CD4-positive, alpha-beta T cell treated with Interleukin-17A for 1 hour (primary cell): Measurements from ENCODE around the gene FOXD2.

ENCODE experiments used
- DNase-seq: peaks from one replicate; pipeline ENCODE4 v3.0.0-alpha.2; 2020

The FOXD2 gene

DNA sequence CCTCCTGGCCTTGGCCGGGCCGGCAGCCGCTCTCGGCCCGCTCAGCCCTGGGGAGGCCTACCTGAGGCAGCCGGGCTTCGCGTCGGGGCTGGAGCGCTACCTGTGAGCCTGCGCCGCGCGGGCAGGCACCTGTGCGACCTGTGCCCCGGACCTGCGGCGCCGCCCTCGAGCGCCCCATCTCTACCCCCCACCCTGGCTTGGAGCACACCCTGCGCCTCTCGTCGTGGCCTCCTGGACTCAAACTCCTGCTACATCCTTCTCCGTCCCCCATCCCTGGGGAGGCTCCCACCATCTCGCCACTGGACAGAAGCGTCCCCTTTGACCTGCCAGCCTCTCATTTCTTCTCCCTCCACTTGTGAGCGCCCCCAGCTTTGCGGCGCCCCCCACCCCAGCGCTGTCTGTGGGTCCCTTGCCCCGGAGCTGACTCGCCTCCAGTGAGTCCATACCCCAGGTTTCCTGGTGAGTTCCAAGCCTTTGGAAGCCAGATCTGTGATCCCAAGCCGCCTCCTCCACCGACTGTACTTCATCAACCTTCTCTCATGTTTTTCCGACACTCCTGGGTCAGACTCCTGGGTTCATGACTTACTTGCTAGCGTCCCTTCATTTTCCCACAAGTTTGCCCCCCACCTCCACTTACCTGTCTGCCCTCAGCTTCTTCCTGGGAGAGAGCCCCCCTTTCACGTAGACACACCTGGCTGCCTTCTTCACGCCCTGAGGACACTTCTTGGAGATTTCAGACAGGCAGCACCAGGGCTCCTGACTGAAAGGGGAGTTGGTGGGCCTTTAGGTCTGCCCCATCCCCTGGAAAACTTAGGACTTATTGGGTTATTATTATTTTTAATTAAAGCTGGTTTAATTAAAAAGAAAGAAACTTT lies 20.4 kb upstream of the FOXD2 start:
- DNase-seq: no peak

DNA sequence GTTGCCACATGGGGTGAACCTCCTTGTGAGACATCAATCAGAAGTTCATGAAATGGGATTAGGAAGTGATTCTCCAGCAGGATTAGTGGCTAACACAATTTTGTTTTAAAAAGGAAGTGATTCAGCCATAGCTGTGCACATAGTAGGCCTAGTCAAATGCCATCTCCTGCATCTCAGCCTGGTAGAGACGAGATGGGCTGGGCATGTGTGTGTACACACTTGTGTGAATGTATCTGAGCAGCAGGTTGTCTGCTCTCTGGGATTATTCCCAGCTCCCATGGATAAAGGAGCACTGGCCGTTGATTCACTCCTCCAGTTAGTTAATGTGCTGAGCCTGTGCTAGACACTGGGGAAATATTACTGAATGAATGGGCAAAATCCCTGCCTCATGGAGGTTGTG lies 19.7 kb upstream of the FOXD2 start:
- DNase-seq: no peak

DNA sequence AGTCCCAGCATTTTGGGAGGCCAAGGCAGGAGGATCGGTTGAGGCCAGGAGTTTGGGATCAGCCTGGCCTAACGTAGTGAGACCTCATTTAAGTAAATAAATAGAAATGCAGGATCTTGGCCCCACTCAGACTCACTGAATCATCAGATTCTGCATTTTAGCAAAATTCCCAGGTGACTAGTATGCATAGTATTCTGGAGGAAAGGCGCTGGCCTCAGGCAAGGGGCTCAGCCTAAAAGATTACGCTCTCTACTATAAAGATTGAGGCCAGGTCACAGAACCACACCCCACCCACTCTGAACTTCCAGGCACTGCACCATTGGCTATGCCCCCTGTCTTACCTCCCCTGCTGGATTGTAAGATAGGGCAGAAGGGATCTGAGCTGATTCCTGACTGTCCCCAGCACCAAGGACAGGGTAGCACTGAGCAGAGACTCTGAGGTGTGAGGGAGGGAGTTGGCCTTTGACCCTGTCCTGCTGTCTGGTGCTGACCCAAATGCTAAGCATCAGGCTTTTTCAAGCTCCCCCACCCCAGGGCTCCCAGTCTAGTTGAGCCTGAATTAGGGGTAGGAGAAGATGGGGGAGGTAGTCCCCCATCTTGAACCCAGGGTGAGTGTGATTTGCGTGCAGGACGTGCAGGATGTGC lies 19.0 kb upstream of the FOXD2 start:
- no peak for DNase-seq

DNA sequence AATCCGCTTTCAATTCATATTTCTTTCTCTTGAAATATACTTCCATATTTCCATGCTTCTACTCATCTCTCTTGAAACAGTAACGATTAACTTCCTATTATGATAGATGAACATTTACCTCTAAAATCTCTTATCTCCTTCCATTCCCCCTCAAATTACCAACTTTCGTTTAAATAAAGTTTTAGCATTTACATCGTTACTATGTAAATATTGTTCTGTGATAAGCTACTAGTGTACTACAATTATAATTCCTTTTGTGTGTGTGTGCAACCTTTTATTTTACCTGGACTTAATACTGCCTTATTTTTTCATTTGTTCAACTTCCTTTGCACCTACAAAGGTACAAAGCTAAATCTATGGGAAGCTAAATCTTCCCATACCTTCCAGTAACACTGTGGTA lies 17.3 kb upstream of the FOXD2 start:
- DNase-seq: no peak

DNA sequence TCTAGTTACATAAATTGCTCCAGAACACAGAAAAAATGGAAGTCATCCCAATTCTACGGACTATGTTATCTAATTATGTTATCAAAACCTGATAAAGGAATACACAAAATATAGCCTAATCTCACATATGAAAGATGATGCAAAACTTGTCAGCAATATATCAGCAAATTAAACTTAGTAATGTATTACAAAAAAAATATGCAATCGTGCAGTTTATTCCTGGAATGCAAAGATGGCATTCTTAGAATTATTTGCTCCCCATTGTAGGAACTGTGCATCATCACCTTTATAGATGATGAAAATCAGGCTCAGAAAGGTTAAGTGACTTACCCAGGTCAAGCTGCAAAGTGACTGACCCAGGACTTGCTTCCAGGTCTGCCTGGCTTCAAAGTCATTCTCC lies 14.0 kb upstream of the FOXD2 start:
- DNase-seq: no peak

DNA sequence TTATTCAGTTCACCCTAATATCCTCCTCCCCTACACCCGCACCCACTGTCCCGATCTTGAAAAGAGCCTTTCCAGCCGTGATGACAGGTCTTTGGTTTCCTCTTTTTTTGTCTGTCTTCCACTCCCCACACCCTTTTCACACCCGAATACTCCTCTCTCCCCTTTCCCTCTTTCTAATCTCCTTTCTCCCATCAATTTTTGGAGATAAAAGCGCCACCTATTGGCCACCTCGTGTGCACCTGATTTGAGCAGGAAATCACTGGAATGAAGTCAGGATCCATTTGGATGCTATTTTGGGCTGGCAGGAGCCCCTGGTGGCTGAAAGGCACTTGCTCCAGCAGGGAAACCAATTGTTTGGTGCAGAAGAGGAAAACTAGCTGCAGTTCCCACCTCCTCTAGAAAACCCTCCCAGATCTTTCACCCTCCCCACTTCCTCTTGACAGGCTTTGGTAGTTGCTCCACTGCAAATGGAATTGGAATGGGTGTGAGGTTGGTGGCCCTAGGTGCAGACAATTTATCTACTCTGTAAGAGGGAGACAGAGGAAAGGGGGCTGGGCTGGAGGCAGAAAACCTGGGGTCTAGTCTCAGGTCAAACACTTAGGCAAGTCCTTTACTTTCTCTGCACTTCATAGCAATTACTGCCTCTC lies 13.4 kb upstream of the FOXD2 start:
- peak; percentile 7 for DNase-seq

DNA sequence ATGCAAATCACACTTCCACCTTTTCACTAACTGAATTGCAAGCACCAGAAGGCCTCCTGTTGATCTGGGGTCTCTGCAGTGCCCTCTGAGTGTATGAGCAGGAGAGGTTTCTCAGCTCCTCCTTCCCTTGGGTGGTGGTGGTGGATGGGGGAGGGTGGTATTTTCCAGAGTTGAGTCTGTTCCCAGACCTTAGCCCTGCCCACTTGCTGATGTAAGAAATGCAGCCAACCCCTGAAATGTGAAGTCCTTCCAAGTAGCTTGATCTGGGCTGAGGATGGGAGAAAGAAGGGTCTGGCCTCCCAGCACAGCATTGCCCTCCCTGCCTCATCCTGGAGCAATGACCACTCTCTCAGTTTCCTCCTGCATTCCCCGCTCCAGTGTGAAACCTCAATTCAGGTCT lies 6.3 kb upstream of the FOXD2 start:
- no peak for DNase-seq

DNA sequence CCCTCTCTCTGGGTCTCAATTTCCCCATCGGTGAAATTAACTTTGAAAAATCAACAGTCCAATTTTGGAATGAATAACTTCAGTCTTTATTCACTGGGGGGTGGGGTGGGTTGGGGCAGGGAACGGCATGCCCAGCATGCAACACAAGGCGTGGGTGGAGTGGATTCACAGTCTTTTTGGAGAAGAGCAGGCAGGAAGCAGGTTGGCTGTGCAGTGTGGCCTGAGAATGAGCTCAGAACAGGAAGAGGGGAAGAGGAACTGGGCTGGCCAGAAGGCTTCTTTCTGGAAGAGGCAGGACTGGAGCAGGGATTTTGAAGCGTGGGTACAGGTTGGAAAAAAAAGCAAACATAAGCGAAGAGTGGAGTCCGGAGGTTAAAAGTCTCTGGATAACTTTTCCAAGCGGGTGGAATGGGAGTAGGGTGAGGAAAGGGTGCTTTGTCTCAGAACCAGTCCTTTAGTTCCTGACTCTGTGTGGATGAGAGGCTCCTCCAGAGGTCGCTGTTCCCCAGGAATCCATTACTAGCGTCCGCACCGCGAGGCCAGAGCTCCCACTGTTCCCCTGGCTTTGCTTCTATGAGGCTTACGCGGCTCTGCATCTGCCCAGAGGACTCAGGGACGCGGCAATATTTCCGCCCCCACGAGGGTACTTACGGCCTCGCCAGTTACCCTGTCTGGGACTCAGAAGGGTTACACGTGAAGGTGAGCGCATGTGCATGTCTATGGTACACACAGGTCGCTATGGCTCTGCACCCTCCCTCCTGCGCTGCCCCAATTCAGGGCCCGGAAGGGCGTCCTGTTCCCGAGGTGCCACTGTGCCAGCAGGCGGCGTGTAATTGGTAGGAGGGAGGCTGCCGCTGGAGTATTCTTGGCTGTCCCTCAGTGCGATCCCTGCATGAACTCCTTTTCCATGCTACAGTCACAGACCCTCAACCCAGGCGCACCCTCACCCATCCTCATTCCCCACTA lies 5.5 kb upstream of the FOXD2 start:
- DNase-seq: peak; percentile 64

DNA sequence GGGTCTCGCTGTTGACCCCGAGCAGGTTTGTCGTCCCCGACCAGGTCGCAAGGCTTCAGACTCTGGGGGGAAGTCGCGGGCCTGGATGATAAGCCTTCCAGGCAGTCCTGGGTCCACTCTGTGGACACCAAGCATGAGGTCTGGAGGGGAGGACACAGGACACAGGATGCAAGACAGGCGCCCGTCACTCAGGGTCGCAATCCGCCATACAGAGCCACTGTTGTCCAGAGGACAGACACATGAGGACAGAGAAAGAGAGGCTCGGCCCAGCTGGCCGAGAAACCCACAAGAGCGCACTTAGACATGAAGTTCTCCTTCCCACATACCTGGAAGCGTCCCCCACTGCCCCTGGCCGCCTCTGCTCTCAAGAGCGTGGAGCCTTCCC lies 4.8 kb upstream of the FOXD2 start:
- no peak for DNase-seq

DNA sequence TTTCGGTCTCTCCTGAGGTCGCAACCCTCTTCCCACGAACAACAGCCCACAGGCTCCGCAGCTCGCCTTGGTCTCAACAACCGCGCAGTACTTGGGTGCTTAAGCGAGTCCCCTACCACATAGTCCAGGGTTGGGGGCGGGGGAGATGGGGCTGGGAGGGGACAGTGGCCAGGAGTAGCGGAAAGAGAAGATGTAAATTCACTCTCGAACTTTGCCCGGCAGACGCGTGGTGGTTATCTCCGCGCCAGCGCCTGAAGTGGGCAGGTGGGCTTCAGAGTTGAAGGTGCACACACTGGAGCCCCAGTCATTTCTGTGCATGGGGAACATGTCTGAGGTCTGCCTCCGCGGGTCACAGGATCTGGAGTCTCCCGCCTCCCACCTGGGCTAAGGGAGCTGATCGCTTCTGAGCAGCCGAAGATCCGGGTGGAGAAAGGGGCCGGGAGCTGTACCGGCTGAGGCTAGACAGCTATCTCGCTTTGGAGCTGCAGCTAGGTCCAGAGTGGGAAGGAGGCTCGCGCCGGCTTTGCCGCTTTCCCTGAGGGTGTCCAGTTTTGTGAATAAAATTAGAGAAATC lies 4.3 kb upstream of the FOXD2 start:
- DNase-seq: no peak

DNA sequence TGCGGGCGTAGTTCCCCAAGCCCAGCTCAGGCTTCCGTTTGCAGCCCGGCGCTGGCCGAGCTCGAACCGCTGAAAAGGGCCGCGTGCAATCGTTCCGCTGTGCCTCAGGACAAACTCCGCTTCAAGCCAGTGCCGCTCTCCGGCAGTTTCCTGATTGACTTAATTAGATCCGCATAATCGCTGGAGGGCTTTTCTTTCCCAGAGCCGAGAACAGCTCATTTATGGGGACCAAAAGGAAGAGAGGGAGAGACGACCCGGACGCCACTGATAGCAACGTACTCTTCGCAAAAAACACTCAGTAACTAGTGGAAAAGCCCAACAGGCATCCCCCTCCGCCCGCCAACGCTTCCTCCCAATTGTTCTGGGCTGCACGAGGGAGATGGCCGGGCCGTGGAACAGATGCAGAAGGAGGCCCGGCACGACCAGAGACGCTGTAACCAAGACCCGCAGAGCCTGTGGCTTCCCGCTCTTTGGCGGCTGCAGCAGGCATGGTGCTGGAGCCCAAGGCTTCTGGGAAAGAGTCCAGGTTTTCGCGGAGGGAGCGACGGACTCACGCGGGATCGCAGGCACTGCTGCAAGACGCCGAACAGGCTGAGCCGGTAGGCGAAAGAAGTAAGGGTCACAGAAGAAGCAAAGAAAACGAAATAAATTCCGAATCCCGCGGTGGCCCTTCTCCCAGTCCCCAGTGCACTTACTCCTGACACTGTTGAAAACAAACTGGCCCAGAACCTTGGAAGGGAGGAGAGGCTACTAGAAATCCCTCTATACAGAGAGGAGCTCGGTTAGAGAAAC lies 3.6 kb upstream of the FOXD2 start:
- no peak for DNase-seq

DNA sequence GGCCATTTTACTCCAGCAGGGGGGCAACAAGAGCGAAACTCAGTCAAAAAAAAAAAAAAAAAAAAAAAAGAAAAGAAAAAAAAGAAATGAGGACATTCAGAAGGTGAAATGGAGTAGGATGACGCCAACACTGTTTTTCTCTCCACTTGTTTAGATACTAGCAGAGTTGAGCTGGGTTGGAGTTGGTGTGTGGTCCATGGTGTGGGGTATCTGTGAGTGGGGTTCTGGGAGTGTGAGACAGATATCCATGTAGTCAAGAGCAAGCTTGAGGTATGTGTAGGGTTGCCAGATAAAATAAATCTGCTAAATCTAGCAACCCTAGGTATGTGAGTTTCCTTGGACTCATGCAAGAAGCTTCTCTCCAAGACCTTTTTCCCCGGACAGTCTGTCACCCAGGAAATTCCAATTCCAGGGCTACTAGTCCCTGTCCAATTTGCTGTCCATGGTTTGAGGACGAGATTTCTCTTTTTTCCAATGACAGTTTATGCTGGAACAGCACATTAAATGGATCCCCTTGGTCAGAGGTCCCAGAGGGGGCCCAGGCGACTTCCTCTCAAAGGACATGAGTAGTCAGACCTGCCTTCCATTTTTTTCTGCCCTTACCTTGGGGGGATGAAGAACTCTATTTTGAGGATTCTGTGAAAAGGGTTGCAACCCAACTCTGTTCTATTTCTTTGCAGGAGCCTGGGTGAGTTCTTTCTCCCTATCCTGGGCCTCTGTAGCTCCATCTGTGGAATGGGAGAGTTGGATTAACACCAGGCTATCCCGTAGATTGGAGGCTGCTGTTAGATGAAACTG lies 2.1 kb upstream of the FOXD2 start:
- DNase-seq: no peak

DNA sequence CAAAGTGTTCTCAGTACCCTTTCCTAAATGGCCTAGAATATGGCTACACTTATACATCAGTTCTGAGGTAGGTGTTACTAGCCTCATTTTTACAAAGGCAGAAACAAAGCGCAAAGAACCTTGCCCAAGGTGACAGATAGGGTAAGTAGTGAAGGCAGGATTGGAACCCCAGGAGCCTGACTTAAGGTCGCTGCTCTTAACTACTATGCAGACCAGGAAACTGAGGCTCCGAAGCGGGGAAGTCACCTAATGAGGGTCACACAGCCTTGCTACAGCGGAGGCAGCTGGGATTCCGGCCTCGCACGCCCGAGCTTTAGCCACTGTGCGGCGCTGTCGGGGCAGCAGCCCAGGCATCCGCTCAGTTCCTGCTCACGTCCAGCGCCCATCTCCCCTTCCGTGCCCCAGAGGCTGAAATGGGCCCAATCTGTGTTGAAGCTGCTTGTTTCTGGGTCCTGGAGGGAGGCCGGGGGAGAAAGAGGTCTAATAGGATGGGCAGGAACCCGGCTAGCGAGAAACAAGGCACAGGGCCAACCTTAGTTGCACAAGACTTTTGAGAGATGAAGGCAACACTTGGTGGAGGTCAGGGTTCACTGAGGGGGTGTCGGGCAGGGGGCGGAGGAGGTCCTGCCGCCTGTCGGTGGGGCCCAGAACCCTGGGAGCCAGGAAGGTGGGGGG lies 1.4 kb upstream of the FOXD2 start:
- peak; percentile 77 for DNase-seq

DNA sequence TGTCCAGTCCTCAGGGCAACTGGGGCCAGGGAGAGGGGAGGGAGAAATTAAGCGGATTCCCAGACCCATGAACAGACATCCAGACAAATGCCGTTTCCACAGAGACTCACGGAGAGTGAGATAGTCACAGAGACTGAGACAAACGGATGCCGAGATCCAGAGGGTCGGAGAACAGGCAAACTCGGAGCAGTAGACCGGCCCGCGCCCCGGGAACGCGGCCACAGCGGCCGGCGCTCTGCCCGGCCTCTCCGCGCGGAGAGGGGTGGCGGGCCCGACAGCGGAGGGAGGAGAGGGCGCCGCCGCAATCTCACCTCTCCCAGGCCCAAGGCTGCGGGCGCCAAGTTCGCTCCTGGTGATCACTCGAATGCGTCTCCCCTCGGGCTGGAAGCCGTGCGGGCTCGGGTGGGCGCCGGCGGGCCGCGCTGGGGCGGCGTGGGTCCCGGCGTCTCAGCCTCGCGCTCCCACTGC lies 831 bp upstream of the FOXD2 start:
- no peak for DNase-seq

DNA sequence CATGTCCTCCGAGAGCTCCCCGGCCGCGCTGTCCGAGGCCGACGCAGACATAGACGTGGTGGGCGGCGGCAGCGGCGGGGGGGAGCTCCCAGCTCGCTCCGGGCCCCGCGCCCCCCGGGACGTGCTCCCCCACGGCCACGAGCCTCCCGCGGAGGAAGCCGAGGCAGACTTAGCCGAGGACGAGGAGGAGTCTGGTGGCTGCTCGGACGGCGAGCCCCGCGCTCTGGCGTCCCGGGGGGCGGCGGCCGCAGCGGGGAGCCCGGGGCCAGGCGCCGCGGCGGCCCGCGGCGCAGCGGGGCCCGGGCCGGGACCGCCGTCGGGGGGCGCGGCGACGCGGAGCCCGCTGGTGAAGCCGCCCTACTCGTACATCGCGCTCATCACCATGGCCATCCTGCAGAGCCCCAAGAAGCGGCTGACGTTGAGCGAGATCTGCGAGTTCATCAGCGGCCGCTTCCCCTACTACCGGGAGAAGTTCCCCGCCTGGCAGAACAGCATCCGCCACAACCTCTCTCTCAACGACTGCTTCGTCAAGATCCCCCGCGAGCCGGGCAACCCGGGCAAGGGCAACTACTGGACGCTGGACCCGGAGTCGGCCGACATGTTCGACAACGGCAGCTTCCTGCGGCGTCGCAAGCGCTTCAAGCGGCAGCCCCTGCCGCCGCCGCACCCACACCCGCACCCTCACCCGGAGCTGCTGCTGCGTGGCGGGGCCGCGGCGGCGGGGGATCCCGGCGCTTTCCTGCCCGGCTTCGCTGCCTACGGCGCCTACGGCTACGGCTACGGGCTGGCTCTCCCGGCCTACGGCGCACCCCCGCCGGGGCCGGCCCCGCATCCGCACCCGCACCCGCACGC lies 547 bp downstream of the FOXD2 start:
- DNase-seq: peak; percentile 52

DNA sequence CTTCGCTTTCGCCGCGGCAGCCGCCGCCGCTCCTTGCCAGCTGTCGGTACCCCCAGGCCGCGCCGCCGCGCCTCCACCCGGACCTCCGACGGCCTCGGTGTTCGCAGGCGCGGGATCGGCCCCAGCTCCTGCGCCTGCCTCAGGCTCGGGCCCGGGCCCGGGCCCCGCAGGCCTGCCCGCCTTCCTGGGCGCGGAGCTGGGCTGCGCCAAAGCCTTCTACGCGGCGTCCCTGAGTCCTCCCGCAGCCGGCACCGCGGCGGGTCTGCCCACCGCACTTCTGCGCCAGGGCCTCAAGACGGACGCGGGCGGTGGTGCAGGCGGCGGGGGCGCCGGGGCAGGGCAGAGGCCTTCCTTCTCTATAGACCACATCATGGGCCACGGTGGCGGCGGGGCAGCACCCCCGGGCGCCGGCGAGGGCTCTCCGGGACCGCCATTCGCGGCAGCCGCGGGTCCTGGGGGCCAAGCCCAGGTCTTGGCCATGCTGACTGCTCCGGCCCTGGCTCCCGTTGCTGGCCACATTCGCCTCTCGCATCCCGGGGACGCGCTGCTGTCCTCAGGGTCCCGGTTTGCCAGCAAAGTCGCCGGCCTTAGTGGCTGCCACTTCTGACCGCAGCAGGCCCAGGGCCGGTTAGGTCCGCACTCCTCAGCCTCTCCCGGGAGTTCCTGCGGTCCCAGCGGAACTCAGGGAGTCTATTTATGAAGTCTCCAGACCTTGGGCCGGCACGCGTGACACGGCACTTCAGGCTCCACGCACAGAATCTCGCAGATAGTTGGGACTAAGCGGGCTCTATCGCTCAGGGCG lies 1.4 kb downstream of the FOXD2 start:
- peak; percentile 18 for DNase-seq

DNA sequence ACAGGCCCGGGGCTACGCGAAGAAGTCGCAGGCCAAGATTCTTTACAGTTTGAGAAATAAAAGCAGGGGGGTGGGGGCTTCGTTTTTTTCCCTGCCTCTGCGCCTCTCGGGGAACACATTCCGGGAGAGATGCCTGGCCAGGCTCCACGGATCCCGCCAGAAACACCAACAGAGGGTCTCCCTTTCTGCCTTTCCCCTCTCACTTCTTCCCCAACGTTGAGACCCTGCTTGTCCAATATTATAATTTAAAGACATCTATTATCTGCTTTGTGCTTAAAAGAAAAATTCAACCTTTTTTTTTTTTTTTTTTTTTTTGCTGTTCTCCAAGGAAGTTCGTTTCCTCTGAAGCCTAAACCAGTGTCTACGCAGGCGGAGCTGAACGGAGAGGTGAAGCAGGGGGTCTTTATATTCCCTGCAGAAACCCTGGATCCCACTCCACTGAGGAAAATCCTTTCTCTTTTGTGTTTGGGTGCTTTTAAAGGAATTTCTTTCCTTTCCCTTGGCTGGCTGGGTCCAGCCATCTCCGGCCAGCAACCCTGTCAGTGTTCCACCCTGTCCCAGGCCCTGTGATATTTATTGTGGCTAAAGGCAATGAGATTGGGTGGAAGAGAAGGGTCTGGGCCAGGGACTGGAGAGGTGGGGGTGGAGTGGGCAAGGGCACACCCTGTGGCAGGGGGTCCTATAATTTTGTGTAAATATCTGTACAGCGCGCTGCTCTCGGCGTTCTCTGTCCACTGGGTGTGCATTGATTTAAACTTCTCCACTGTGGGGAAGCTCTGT lies 2.2 kb downstream of the FOXD2 start:
- DNase-seq: no peak
